HG03103 (cell line): ENCODE results near the gene CACNA2D1.
"Not testable (repeated sequence)": the region's sequence is repeated elsewhere in the genome, so short reads cannot be mapped to it uniquely, and the experiment has no call there.

ENCODE experiments used
- ATAC-seq: cut with Tn5 transposase; IDR thresholded peaks from one replicate; pipeline ENCODE4 v1.9.1; 2021; ENCODE audit warnings: low read depth; ENCODE audit not compliant: unreplicated experiment

Gene CACNA2D1

DNA sequence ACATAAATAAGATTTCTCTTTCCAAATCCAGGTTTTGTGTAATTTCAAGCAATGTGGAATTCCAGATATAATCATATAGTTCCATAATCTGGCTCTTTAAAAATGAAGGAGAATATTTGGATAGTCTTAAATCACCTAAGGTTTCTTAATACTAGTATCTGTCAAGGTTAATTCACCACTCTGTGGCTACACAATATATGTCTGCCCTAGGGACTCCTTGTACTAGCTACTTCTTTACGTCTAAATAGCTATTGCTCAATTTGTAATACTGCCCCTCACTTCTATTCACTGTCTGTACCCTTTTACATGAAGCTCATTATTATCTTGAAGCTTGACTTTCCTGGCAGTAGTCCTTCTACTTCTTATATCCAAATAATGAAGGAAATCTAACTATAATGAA, 47.2 kb downstream of the CACNA2D1 start:
- ATAC-seq, result no peak

DNA sequence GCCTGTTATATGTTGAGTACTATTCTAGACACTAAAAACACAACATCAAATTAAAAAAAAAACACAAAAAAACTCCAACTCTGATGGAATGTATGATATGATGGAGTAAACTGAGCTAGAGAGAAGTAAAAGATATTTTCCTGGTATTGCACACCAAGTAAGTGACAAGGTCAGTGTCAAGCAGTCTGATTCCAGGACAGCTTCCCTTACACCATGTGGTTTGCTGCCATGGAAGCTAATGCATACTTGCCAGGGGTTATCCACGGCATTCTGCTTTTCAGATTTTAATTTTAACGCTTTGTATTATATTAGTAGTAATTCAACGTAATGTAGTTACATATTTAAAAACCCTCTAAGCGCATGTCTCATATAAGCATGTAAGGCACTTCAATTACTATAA, 48.4 kb downstream of the CACNA2D1 start:
- ATAC-seq, result no peak

DNA sequence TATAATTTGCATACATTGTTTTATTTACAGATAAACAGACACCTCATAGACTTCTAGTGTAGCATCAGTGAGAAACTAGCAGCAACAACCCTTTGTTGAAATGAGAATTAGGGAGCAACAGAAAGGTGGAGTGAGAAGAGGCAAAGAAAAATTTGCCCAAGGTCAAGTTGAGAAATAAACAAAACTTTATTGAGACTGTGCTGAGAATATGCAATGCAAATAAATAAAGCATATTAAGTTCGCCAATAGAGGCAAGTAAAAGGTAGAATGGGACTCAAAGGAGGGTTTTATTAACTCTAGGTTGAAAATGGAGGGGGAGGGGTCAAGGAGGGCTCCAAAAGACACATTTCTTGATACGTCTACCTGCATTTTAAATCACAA, 49.7 kb downstream of the CACNA2D1 start:
- no peak for ATAC-seq

DNA sequence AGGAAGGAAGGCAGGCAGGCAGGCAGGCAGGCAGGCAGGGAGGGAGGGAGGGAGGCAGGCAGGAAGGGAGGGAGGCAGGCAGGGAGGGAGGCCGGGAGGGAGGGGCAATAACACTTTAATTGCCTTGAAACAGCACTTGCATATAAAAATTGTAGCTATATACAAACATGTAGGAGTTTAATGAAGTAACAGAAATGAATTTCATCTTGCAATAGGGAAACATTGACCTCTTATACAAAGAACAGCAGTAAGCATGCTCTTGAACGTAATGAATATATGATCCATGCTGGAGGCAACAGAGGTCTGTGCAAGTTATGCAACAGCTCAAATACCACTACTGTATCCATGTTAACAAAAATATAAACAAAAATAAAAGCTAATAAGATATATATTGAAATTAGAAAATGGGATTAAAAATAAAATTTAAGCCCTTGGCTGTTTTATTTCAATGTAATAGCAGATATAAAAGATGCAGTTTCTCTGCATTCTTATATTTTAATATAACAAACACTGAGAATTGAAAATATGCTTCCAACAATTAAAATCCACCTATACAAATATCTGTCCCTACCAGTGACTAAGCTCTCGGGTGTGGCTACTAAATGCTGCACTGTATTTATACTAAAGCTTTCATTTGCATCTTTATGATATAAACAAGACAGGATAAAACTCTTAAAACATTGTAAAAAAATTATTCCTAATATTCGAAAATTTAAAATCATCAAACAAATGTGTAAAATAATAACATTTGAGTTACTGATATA, 50.3 kb downstream of the CACNA2D1 start:
- no peak for ATAC-seq

DNA sequence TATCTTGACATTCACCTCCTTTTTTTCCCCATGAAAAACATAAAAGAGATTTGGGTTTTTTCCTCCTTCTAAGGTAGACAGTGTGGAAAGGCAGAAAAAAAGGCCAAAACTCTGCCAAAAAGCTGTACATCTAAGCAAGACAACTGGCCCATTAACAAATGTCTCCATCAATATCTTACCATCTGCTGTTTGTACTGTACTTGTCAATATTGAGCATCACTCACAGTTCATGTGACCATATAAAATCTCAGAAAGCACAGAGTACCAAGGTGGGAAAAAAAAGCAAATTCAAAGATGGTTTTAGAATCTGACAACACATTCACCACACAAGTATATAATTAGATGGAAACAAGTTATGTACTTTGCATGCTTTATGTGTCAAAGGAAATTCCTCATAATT, 52.6 kb downstream of the CACNA2D1 start:
- no peak for ATAC-seq

DNA sequence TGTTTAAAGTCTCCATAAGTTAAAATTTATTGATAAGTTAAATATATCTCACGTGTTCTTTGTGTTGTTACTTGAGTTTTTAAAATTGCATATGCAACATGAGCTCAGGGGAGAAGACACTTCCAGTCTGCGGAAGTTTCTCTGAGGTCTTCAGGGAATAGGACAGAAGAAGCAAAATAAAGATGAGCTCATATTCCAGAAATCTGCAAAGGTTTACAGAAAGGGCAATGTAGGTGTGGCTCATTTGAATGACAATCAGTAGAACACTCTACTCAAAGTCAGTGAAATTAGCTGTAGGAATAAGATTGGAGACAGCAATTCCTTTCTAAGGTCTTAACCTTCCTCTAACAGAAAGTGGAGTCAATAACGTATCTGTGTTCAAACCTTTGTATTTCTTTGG, 53.7 kb downstream of the CACNA2D1 start:
- ATAC-seq, result no peak

DNA sequence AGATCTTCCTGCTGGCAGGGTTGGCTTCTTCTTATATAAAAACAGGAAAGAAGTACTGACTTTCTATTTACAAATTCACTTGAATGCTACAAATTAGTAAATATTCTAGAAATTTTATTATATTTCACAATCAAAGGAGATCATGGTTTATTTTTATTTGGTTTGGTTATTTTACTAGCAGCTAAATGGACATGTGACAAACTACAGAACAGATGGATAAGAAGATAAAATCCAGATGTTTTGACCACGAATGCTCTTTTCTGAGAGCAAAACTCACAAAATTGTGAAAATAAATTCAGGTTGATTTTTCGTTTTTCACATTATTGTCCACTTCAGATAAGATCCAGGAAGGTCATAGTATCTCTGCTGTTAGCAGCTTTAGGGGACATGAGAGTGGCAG, 55.4 kb downstream of the CACNA2D1 start:
- no peak for ATAC-seq

DNA sequence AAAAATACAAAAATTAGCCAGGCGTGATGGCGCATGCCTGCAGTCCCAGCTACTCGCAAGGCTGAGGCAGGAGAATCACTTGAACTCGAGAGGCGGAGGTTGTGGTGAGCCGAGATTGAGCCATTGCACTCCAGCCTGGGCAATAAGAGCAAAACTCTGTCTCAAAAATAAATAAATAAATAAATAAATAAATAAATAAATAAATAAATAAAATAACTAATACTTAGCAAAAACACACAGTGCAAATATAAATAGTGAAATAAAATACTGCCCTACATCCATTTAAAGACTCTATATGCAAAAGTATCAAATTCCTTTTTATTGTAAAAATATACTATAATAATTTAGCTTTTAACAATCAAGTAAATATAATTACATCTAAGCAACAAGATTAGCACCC, 57.0 kb downstream of the CACNA2D1 start:
- ATAC-seq, result not testable (repeated sequence)

DNA sequence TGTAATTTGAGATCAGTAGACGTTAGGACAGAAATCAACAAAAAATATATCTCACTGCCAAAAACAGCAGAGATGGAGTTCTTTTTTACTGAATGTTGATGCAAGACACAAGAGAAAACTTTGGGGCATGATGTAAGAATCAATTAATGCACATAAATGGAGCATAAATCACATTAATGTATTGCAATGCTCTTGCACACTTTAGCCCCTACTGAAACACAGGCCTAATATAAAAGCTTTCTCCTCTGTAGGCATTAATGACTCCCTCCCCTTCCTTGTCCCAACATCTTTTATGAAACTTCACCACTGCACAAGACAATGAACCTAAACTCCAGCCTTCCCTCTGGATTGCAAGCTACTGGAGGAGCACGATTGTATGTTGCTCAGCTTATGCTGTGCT, 58.8 kb downstream of the CACNA2D1 start:
- ATAC-seq, result no peak

DNA sequence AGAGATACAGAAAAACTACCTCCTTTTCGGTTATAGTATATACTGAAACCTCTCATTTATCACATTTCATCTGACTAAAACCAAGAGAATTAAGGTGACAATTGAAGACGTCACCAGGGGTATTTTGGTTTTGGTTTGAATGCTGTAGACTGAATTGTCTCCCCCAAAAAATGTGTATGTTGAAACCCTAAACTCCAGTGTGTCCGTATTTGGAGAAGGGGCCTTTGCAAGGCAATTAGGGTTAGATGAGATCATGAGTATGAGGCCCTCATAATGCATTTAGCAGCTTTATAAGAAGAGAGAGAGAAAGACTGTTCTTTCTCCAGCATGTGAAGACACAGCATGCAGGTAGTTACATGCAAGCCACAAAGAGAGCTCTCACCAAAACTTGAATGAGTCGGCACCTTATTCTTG, 59.5 kb downstream of the CACNA2D1 start:
- no peak for ATAC-seq

DNA sequence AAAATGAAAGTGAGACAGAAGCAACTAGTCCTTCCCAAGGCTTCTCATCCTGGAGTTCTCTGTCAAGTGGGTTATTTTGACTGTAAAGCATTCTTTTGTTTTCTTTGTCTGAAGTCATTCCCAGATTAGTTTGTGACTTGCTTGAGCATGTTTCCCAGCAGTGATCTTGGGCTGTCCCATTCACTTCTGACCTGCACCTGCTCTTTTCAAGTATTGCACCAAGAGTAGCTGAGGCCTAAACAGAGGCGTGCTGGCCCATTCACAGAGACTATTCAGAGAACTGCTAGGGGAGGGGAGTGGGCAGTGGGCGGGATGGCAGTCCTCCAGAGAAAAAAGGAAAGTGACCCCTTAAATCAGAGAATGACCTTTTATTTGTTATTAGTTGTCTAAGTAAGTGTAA, 61.3 kb downstream of the CACNA2D1 start:
- ATAC-seq, result no peak

DNA sequence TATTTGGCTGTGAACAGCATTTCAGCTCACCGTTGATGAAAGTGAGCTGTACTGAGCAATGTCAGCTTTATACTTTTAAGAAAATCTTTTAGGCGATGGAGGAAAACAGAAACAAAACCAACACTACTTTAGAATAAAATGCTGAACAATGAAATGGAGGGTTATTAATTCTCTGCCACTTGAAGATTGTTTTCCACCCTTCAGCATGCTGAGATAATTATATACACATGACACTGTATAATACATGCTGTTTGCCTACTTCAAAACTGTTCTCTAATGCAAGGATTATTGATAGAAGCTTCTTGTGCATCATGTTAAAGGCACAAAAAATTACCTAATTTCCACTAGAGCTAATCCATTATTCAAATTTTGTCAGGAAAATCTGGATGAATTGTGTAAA, 66.8 kb downstream of the CACNA2D1 start:
- ATAC-seq, result no peak

DNA sequence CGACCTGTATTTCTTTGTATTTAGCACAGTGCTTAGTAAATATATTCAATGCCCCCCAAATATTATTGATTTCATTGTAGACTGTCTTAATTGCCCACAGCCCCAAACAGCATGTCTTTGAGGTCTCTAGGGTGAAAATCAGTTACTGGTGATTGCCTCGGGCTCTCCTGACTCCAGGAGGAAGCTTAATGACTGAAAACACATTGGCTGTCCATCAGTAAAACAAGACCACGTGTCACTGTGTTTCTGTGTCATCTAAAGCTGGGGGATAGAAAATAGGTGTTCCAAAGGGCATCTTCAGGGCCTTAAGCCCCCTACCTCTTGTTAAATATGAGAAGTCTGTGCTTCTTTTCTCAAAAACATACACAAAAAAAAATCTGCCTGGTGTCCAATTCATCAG, 67.9 kb downstream of the CACNA2D1 start:
- no peak for ATAC-seq

DNA sequence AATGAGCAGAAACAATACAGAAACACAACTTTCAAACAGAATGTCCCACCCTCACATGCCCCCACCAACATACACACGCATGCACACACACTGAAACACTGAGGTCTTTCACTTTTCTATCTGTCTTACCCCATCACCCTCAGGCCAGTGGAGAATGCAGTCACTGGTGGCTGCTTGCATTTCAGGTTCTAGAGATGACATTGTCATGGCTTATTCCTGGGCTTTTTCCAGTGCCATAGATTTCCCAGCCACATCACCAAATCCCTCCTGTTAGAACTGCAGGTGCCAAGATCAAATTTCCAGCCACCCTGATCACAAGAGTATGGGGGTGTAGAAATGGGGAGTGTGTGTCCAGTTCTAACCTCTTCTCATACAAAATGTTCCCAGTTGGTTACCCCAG, 68.4 kb downstream of the CACNA2D1 start:
- no peak for ATAC-seq

DNA sequence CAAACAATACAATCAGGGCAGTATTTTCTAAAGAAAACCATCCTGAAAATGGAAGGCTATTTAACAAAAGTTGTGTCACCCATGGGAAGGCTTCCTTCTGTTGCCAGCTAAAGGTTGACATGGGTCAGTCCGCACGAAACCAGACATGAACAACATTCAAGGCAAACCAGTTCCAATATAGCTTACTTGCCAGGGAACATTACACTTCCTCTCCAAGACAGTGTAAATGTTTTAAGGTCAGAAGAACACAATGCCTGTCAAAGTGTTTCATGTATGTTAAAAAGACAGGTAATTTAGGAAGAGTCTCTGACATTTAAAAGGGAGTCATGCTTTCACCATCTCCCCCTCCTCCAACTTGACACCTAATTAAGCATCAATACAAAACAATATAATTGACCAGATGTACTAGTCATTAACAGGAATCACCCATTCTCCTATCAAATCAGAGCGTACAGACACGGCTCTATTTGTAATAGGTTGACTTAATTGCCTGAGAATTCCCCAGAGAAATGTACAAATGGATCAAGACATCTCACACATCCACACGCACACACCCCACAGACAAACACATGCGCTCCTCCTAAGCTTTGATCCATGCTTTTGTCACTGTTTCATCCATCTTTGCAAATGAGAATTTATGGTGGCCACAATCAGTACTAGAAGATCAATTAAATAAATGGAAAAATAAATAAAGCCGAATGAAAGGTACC, 69.5 kb downstream of the CACNA2D1 start:
- no peak for ATAC-seq

DNA sequence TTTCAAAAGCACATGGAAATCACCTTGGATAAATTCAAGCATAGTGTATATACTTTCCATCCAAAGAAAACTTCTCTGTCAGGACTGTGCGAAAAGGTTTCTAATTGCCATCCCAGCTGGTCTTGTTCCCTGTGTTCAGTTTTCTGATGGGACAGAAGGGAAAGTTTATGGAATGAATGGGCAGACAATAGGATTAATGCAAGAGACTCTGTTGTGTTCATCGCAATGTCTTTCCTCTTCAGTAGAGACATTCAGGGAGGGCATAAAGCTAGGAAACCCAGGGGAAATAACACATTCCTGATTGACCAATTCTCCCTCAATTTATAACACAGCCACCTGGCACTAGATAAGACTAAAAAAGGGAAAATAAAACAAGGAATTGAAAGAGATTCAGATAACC, 78.9 kb downstream of the CACNA2D1 start:
- no peak for ATAC-seq

DNA sequence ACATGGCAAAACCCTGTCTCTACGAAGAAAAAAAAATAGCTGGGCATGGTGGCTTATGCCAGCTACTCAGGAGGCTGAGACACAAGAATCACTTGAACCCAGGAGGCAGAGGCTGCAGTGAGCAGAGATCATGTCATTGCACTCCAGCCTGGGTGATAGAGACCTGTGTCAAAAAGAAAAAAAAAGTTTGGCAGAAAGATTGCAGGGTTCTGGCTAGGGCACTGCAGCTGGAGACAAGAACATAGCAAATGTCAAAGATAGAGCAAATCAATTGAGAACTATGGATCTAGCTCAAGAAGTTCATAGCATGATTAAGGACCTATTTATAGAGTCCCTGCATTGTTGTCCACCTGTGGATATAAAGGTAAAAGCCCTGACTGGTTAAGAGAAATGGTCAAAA, 79.5 kb downstream of the CACNA2D1 start:
- ATAC-seq, result no peak

DNA sequence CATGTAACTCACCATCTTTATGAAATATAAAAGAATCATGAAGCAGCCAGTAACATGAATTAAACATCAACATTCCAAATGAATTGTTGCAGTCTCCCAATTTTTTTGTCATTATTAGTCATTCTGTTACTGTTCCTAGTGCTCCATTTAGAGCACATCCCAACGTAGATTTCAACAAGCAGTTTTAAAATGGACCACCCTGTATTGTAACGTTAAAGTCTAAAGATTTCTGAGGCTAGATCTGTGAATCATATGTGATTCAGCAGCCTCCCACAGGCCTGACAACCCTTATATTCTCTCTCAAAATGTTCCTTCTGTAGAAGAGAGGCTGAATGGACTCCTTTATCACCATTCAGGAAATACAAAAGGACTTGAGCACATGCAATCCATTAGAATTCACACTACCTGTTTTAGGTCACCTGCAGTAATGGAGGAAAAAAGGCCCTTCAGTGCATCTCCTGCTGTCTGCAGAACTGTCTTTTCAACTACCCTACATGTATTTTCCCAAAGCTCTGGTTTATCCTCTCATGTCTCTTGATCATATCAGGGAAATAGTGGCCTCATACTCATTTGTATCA, 81.4 kb downstream of the CACNA2D1 start:
- no peak for ATAC-seq

DNA sequence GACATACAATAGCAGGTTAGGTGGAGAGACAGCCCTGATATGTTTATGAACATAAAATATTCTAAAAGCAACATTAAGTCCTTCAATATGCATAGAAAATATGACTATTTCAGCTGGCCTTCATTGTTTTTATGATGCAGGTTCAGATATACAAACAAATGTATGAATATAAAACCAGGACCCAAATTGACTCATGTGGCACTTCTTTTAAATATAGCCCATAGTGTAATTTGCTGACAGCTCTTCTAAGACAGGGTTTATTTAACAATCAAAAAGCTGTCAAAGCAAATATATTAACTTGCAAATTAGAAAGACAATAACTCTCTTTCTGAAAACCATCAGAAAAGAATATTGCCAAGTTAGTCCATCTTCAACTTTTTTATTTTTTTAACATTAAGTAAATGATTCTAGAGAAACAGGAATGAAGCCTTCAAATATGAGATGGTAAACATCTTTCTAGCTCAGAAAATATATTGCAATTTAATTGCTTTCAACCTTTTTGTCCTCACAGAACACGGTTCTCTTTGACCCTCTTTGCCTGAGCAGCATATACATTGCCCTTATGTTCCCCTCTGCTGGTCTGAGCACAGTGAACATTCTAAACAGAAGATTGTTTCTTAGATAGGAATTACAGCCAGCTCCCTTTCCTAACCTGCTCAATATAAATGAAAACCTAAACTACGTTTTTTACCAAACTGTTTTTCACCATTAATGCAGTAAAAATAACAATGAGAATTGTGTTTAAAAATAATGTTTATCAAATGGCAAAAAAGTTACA, 82.8 kb downstream of the CACNA2D1 start:
- no peak for ATAC-seq

DNA sequence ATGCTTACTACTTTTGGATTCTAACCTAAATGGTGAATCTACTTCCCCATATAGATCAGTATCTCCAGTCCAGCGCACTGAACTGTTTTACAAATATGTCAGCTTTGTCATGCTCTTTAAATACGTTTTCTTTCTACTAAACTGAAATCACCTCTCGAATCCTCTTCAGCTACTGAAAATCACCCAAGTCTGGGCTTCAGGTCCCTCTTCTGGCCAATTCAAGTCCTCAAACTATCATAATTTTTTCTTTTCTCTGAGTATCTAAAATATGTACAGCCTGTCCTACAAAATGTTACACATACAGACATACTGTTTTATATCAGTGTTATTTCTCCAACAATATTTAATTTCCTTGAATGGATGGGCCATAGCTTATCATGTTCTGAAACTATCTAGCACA, 84.2 kb downstream of the CACNA2D1 start:
- no peak for ATAC-seq

DNA sequence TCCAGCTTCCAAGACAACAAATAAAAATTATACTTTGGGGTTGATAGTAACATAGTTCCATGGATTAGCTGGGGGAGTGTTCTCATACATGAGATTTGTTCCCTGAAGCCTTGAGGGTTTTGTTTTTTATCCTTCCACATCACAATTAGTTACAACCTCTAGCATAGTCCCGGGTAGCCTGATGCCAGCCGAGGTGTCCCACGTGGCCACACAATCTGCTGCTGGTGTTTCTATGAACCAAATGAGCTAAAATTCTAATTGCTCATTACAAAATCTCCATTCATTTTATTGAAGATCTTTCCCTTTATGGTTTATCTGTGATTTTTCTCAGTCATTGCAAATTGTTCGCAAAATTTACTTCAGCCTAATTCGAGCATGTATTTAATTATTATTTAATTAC, 84.7 kb downstream of the CACNA2D1 start:
- ATAC-seq, result no peak
